ENCODE results near the gene TMEM61. TPM values are rescaled to one million over a fixed set of nuclear protein-coding genes. Genes with fewer than 3 reads are reported as not detected.

The TMEM61 gene
- total RNA-seq, 4 donors from 2014 or later: not detected

GRCh38 chr1:54994355-54994990 is 14.0 kb downstream of the TMEM61 start:
- no peak for TF ChIP-seq CTCF (IDR thresholded peaks at IDR 0.05; ENCODE audit: low read depth)

GRCh38 chr1:54995013-54995760 is 14.8 kb downstream of the TMEM61 start:
- no peak for TF ChIP-seq CTCF (IDR thresholded peaks at IDR 0.05; ENCODE audit: low read depth)

- no peak for TF ChIP-seq CTCF (IDR thresholded peaks at IDR 0.05; ENCODE audit: low read depth)
These were observed 15.4 kb downstream of the TMEM61 start for GRCh38 chr1:54995835-54996234.

GRCh38 chr1:54996359-54996868 is 16.0 kb downstream of the TMEM61 start:
- TF ChIP-seq CTCF (IDR thresholded peaks at IDR 0.05; ENCODE audit: low read depth): no peak

GRCh38 chr1:54996869-54997710 is 16.7 kb downstream of the TMEM61 start:
- TF ChIP-seq CTCF (IDR thresholded peaks at IDR 0.05; ENCODE audit: low read depth): no peak

GRCh38 chr1:54997711-54997986 is 17.2 kb downstream of the TMEM61 start:
- TF ChIP-seq CTCF (IDR thresholded peaks at IDR 0.05; ENCODE audit: low read depth): no peak

- no peak for TF ChIP-seq CTCF (IDR thresholded peaks at IDR 0.05; ENCODE audit: low read depth)
These were observed 17.7 kb downstream of the TMEM61 start for GRCh38 chr1:54998100-54998499.

Data from subcutaneous adipose tissue (tissue), 4 donors.